GM23248 (cell line): ENCODE results near the gene ZNF624.
"Not testable (repeated sequence)": the region's sequence is repeated elsewhere in the genome, so short reads cannot be mapped to it uniquely, and the experiment has no call there.

ENCODE experiments used
- EZH2 ChIP-seq: fragments of 200-600 bp; sonication (generic); IDR thresholded peaks from 2 replicates; pipeline ENCODE4 v1.6.1; 2018; ENCODE audit warnings: antibody characterized with exemption, mild to moderate bottlenecking; ENCODE audit not compliant: insufficient read depth, poor library complexity, severe bottlenecking
- EZH2phosphoT487 ChIP-seq: fragments of 200-600 bp; sonication (generic); IDR thresholded peaks from 2 replicates; pipeline ENCODE4 v1.6.1; 2018; ENCODE audit warnings: antibody characterized with exemption, moderate library complexity, mild to moderate bottlenecking, low read depth; ENCODE audit not compliant: insufficient read depth

GRCh38 chr17:16683290-16684138, 29.9 kb upstream of the ZNF624 start:
- TF ChIP-seq EZH2phosphoT487, EZH2: not testable (repeated sequence)
